ENCODE measurements around the gene PHACTR3. TPM values are rescaled to one million over a fixed set of nuclear protein-coding genes. Genes with fewer than 3 reads are reported as not detected.

Gene PHACTR3
- total RNA-seq, 4 donors from 2014 or later, result 0.54 to 0.81 (median 0.59) TPM; not detected in 1

GRCh38 chr20:59561228-59561605, 43.1 kb upstream of the PHACTR3 start:
- Histone ChIP-seq H3K27ac (no peak overlapping the region), H3K27me3 (peaks cover 24% of the 10 kb centered on the region), H3K4me3 (no peak overlapping the region), H3K36me3 (no peaks in the 10 kb centered on the region), H3K4me1 (no peaks in the 10 kb centered on the region), H3K9me3 (no peaks in the 10 kb centered on the region)
- WGBS, 2 donors (ENCODE audit: low coverage in 1 of 2), result no CpG with 5 or more reads among the region's 4 CpGs
- TF ChIP-seq POLR2A (IDR thresholded peaks at IDR 0.05) (no peak), CTCF (IDR thresholded peaks at IDR 0.05) (no peak), EP300 (IDR thresholded peaks at IDR 0.05) (no peak), POLR2AphosphoS5 (IDR thresholded peaks at IDR 0.05) (no peak)
- no peak for ATAC-seq

DNA sequence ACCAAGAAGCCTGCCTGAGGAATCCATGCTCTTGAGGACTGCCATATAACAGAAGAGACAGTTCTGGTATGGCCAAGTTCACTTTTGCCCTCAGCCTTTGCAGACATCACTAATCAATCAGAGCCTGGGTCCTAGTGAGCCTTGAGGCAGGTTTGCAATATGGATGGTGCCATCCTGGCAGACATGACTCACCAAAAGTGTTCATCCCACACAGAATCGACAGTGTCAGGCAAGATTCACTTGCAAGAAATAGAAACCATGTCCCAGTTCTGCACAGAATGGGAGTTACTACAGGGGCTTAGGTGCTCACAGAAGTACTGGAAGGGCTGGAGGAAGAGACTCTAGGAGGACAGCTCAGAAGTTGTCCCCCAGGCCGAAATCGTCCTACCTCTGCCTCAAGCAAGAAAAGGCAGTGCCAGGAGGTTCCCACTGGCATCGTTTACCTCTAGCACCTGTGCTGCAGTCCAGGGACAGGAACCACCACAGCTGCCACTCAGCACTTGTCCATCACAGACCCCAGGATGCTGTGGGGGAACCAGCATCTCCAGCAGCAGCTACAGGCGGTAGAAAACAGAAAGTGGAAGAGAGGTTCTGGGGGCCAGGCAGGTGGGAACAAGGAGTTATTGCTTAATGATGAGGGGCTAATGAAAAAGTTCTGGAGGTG, 42.6 kb upstream of the PHACTR3 start:
- no peak for ATAC-seq
- Histone ChIP-seq H3K4me3 (no peak overlapping the region), H3K36me3 (no peaks in the 10 kb centered on the region), H3K27ac (no peak overlapping the region), H3K4me1 (no peaks in the 10 kb centered on the region), H3K27me3 (peaks cover 29% of the 10 kb centered on the region), H3K9me3 (no peaks in the 10 kb centered on the region)
- 88 to 100% methylated on average over 1 of the region's 5 CpGs for WGBS, 2 donors (ENCODE audit: low coverage in 1 of 2)
- TF ChIP-seq EP300 (IDR thresholded peaks at IDR 0.05) (no peak), CTCF (IDR thresholded peaks at IDR 0.05) (no peak), POLR2A (IDR thresholded peaks at IDR 0.05) (no peak), POLR2AphosphoS5 (IDR thresholded peaks at IDR 0.05) (no peak)

DNA sequence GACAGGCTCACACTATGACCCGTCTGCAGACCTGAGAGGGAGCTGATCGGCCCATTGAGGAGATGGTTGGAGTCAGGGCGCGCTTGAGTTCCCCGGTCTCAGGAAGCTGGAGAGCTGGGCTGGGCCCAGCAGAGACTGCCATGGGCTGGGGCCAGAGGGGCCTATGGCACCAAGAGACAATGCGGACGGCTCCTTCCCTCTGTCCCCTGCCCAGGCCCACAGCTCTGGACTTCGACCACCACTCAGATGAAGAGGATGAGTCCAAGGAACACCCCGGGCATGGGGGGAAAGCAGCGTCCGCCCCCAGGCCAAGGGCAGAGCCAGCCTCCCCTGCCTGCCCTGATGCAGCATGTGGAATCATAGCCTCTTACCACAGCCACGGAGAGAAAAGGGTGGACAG, 40.2 kb upstream of the PHACTR3 start:
- 60 to 62% methylated on average over 2 to 6 of the region's 12 CpGs for whole genome bisulfite sequencing, 2 donors (ENCODE audit: low coverage in 1 of 2)
- Histone ChIP-seq H3K9me3 (no peaks in the 10 kb centered on the region), H3K36me3 (no peaks in the 10 kb centered on the region), H3K27me3 (peaks cover 53% of the 10 kb centered on the region), H3K4me1 (no peaks in the 10 kb centered on the region), H3K4me3 (no peak overlapping the region), H3K27ac (no peak overlapping the region)
- ATAC-seq, result no peak
- no peak for TF ChIP-seq POLR2A (IDR thresholded peaks at IDR 0.05)
- TF ChIP-seq CTCF (IDR thresholded peaks at IDR 0.05), result no peak
- no peak for TF ChIP-seq EP300 (IDR thresholded peaks at IDR 0.05)
- TF ChIP-seq POLR2AphosphoS5 (IDR thresholded peaks at IDR 0.05), result no peak

GRCh38 chr20:59564943-59565342, 39.4 kb upstream of the PHACTR3 start:
- ATAC-seq, result no peak
- Histone ChIP-seq H3K4me3 (no peak overlapping the region), H3K9me3 (no peaks in the 10 kb centered on the region), H3K4me1 (no peaks in the 10 kb centered on the region), H3K36me3 (no peaks in the 10 kb centered on the region), H3K27me3 (peaks cover 61% of the 10 kb centered on the region), H3K27ac (no peak overlapping the region)
- no peak for TF ChIP-seq EP300 (IDR thresholded peaks at IDR 0.05)
- no peak for TF ChIP-seq POLR2A (IDR thresholded peaks at IDR 0.05)
- TF ChIP-seq CTCF (IDR thresholded peaks at IDR 0.05), result no peak
- no peak for TF ChIP-seq POLR2AphosphoS5 (IDR thresholded peaks at IDR 0.05)
- 56 to 86% methylated on average over 1 of the region's 1 CpG for WGBS, 2 donors (ENCODE audit: low coverage in 1 of 2)

- Histone ChIP-seq H3K4me1 (no peaks in the 10 kb centered on the region), H3K9me3 (no peaks in the 10 kb centered on the region), H3K27me3 (peaks cover 60% of the 10 kb centered on the region), H3K27ac (no peak overlapping the region), H3K36me3 (no peaks in the 10 kb centered on the region), H3K4me3 (no peak overlapping the region)
- ATAC-seq, result no peak
- WGBS, 2 donors (ENCODE audit: low coverage in 1 of 2), result 78 to 79% methylated on average over 7 of the region's 11 CpGs
- TF ChIP-seq POLR2A (IDR thresholded peaks at IDR 0.05), result no peak
- TF ChIP-seq EP300 (IDR thresholded peaks at IDR 0.05), result no peak
- no peak for TF ChIP-seq CTCF (IDR thresholded peaks at IDR 0.05)
- TF ChIP-seq POLR2AphosphoS5 (IDR thresholded peaks at IDR 0.05), result no peak
Measured at GRCh38 chr20:59565768-59566461, 38.4 kb upstream of the PHACTR3 start.

Measured in gastroesophageal sphincter (tissue), 4 donors.